Central memory CD8-positive, alpha-beta T cell (primary cell): ENCODE data around the gene DTYMK.

Source experiments
- ATAC-seq: fragments of 150-1000 bp; cut with Tn5 transposase; replicated peaks from 2 replicates; pipeline ENCODE4 v1.10.0; 2022; ENCODE audit warnings: mild to moderate bottlenecking, moderate FRiP score, moderate number of reproducible peaks; ENCODE audit not compliant: poor library complexity, severe bottlenecking; ENCODE audit errors: extremely low read depth
- DNase-seq, 2 donors: peaks; one replicate each; pipeline ENCODE4 v3.0.0; 2021; ENCODE audit warnings: low spot score in 2 of 2
- H3K27ac Mint-ChIP-seq: one replicate; pipeline ENCODE4 v1.8.0; 2022; ENCODE audit warnings: low read depth, mild to moderate bottlenecking, moderate library complexity, mixed read lengths
- H3K27me3 Mint-ChIP-seq: one replicate; pipeline ENCODE4 v1.8.0; 2022; ENCODE audit warnings: mixed read lengths
- H3K36me3 Mint-ChIP-seq: one replicate; pipeline ENCODE4 v1.8.0; 2022; ENCODE audit warnings: mild to moderate bottlenecking, moderate library complexity, mixed read lengths; ENCODE audit not compliant: insufficient read depth
- H3K4me1 Mint-ChIP-seq: one replicate; pipeline ENCODE4 v1.8.0; 2022; ENCODE audit warnings: mixed read lengths
- H3K4me3 Mint-ChIP-seq: one replicate; pipeline ENCODE4 v1.8.0; 2022; ENCODE audit warnings: mild to moderate bottlenecking, moderate library complexity, mixed read lengths
- H3K9me3 Mint-ChIP-seq: one replicate; pipeline ENCODE4 v1.8.0; 2022; ENCODE audit warnings: mixed read lengths

Gene DTYMK

GRCh38 chr2:241649404-241649803, 37.2 kb downstream of the DTYMK start:
- Mint-ChIP-seq H3K27ac (no peak overlapping the region), H3K4me1 (peaks cover 12% of the 10 kb centered on the region), H3K27me3 (no peaks in the 10 kb centered on the region), H3K4me3 (no peak overlapping the region), H3K9me3 (no peaks in the 10 kb centered on the region), H3K36me3 (peaks cover 24% of the 10 kb centered on the region)
- no peak for ATAC-seq
- no peak for DNase-seq

GRCh38 chr2:241648453-241648852, 38.2 kb downstream of the DTYMK start:
- Mint-ChIP-seq H3K27me3 (no peaks in the 10 kb centered on the region), H3K27ac (no peak overlapping the region), H3K4me3 (no peak overlapping the region), H3K9me3 (no peaks in the 10 kb centered on the region), H3K4me1 (peaks cover 17% of the 10 kb centered on the region), H3K36me3 (peaks cover 21% of the 10 kb centered on the region)
- no peak for DNase-seq
- no peak for ATAC-seq

- ATAC-seq: no peak
- Mint-ChIP-seq H3K4me1 (peaks cover 33% of the 10 kb centered on the region), H3K27ac (no peak overlapping the region), H3K4me3 (no peak overlapping the region), H3K27me3 (no peaks in the 10 kb centered on the region), H3K36me3 (peaks cover 14% of the 10 kb centered on the region), H3K9me3 (no peaks in the 10 kb centered on the region)
- DNase-seq: no peak
Measured at GRCh38 chr2:241645915-241646645, 40.5 kb downstream of the DTYMK start.

- peaks cover 41% of the 10 kb centered on the region for H3K4me1 Mint-ChIP-seq
- H3K4me3 Mint-ChIP-seq: no peak overlapping the region
- no peak for ATAC-seq
- H3K27ac Mint-ChIP-seq: no peak overlapping the region
- peaks cover 10% of the 10 kb centered on the region for H3K36me3 Mint-ChIP-seq
- H3K27me3 Mint-ChIP-seq: no peaks in the 10 kb centered on the region
- H3K9me3 Mint-ChIP-seq: no peaks in the 10 kb centered on the region
- no peak for DNase-seq
Measured at GRCh38 chr2:241645056-241645914, 41.3 kb downstream of the DTYMK start.

GRCh38 chr2:241641631-241642030, 45.0 kb downstream of the DTYMK start:
- no peak for ATAC-seq

GRCh38 chr2:241640165-241640795, 46.3 kb downstream of the DTYMK start:
- no peak overlapping the region for H3K4me3 Mint-ChIP-seq

More at GRCh38 chr2:241641631-241642030, 45.0 kb downstream of the DTYMK start:
- no peak overlapping the region for H3K4me3 Mint-ChIP-seq
- no peak overlapping the region for H3K27ac Mint-ChIP-seq
- no peaks in the 10 kb centered on the region for H3K9me3 Mint-ChIP-seq
- H3K27me3 Mint-ChIP-seq: no peaks in the 10 kb centered on the region
- DNase-seq: no peak
- H3K4me1 Mint-ChIP-seq: peaks cover 59% of the 10 kb centered on the region
- H3K36me3 Mint-ChIP-seq: peaks cover 18% of the 10 kb centered on the region

GRCh38 chr2:241639385-241639784, 47.2 kb downstream of the DTYMK start:
- no peaks in the 10 kb centered on the region for H3K9me3 Mint-ChIP-seq
- ATAC-seq (no peak), DNase-seq (no peak)
- H3K27me3 Mint-ChIP-seq: no peaks in the 10 kb centered on the region
- H3K36me3 Mint-ChIP-seq: peaks cover 15% of the 10 kb centered on the region
- H3K27ac Mint-ChIP-seq: no peak overlapping the region
- no peak overlapping the region for H3K4me3 Mint-ChIP-seq
- H3K4me1 Mint-ChIP-seq: peaks cover 60% of the 10 kb centered on the region

More at GRCh38 chr2:241640165-241640795, 46.3 kb downstream of the DTYMK start:
- H3K9me3 Mint-ChIP-seq: no peaks in the 10 kb centered on the region
- H3K36me3 Mint-ChIP-seq: peaks cover 18% of the 10 kb centered on the region
- DNase-seq: no peak
- no peak for ATAC-seq
- H3K27me3 Mint-ChIP-seq: no peaks in the 10 kb centered on the region
- H3K27ac Mint-ChIP-seq: peak overlapping the region; percentile 65
- peaks cover 66% of the 10 kb centered on the region for H3K4me1 Mint-ChIP-seq

- peaks cover 55% of the 10 kb centered on the region for H3K4me1 Mint-ChIP-seq
- peak overlapping the region; percentile 81 for H3K4me3 Mint-ChIP-seq
- ATAC-seq (no peak), DNase-seq (no peak)
- H3K27ac Mint-ChIP-seq: no peak overlapping the region
- peaks cover 11% of the 10 kb centered on the region for H3K36me3 Mint-ChIP-seq
- no peaks in the 10 kb centered on the region for H3K27me3 Mint-ChIP-seq
- H3K9me3 Mint-ChIP-seq: no peaks in the 10 kb centered on the region
Measured at GRCh38 chr2:241638940-241639339, 47.7 kb downstream of the DTYMK start.

- peaks cover 12% of the 10 kb centered on the region for H3K36me3 Mint-ChIP-seq
- no peaks in the 10 kb centered on the region for H3K9me3 Mint-ChIP-seq
- no peaks in the 10 kb centered on the region for H3K27me3 Mint-ChIP-seq
- H3K27ac Mint-ChIP-seq: peak overlapping the region; percentile 84
- H3K4me1 Mint-ChIP-seq: peaks cover 54% of the 10 kb centered on the region
- DNase-seq (no peak), ATAC-seq (peak; percentile 18)
- peak overlapping the region; percentile 81 for H3K4me3 Mint-ChIP-seq
Measured at GRCh38 chr2:241637795-241638660, 48.6 kb downstream of the DTYMK start.

GRCh38 chr2:241637018-241637794, 49.4 kb downstream of the DTYMK start, which contains the start of the genes ATG4B and THAP4:
ATG4B (plus strand) TSS chr2:241637693; CDS start chr2:241637715, 22 bp downstream.
THAP4 (minus strand) TSS chr2:241637158; CDS start chr2:241637017, 141 bp downstream.
- H3K4me3 Mint-ChIP-seq: peak within 1 kb of the TSS; percentile 81
- peak; percentile 59 to 73 for DNase-seq
- peak within 1 kb of the TSS; percentile 84 for H3K27ac Mint-ChIP-seq
- peaks cover 49% of the 10 kb centered on the region for H3K4me1 Mint-ChIP-seq
- ATAC-seq: peak; percentile 67
- peaks cover 15% of the 10 kb centered on the region for H3K36me3 Mint-ChIP-seq
- H3K27me3 Mint-ChIP-seq: no peaks in the 10 kb centered on the region
- no peaks in the 10 kb centered on the region for H3K9me3 Mint-ChIP-seq
